Coronary artery (tissue), 2 donors: ENCODE data around the gene NFX1.
A peak's percentile ranks its signal among the peaks of the same experiment; 100 is the strongest.
"Not testable (repeated sequence)": the region's sequence is repeated elsewhere in the genome, so short reads cannot be mapped to it uniquely, and the experiment has no call there.

ENCODE experiments used
- DNase-seq: peaks from one replicate; pipeline ENCODE4 v3.0.0-alpha.2; 2017; ENCODE audit warnings: low spot score
- H3K27ac ChIP-seq, 2 donors: fragments of 200-600 bp; sonication (generic); one replicate each; pipeline ENCODE4 v1.5.1; 2016 to 2019
- H3K4me3 ChIP-seq: fragments of 200-600 bp; sonication (generic); 2 replicates; pipeline ENCODE4 v1.5.1; 2016; ENCODE audit warnings: mild to moderate bottlenecking, moderate library complexity
- TF ChIP-seq, protein P1 (sequence below): fragments of 200-600 bp; sonication (generic); IDR thresholded peaks from one replicate; pipeline ENCODE4 v1.5.1; 2019; ENCODE audit warnings: antibody characterized with exemption

NFX1 gene

GRCh38 chr9:33388110-33388994 is 98.0 kb downstream of the NFX1 start:
- TF ChIP-seq, protein P1, sequence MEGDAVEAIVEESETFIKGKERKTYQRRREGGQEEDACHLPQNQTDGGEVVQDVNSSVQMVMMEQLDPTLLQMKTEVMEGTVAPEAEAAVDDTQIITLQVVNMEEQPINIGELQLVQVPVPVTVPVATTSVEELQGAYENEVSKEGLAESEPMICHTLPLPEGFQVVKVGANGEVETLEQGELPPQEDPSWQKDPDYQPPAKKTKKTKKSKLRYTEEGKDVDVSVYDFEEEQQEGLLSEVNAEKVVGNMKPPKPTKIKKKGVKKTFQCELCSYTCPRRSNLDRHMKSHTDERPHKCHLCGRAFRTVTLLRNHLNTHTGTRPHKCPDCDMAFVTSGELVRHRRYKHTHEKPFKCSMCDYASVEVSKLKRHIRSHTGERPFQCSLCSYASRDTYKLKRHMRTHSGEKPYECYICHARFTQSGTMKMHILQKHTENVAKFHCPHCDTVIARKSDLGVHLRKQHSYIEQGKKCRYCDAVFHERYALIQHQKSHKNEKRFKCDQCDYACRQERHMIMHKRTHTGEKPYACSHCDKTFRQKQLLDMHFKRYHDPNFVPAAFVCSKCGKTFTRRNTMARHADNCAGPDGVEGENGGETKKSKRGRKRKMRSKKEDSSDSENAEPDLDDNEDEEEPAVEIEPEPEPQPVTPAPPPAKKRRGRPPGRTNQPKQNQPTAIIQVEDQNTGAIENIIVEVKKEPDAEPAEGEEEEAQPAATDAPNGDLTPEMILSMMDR = no peak
- Histone ChIP-seq H3K4me3 (no peak overlapping the region), H3K27ac (no peak overlapping the region)
- no peak for DNase-seq

DNA sequence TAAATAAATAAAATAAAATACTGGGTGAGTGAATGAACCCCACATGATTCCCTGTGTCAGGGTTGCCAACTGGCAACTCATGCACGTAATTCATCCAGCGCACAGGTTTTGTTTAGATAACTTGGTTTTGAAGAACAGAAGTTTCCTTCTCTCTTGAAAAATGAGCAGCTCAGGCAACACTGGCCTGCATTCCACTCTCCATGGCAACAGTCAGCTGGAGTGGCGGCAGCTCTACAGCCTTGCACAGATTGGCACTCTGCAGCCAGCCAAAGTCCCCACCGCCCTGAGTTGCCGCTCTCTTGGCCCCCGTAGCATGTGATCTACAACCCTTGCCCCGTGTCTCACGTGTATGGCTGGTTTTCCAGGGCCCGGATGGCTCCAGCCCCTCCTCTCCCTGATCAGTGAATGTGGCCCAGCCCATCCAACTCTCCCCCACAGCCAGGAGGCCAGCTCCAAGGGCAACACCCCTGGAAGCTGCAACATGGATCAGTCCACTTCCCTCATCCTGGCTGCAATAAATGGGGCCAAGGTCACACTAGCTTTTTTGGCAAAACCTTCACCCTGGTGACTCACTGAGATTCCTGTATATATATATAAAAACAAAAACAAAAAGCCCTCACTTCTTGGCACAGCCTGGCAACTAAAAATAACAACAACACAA is 100.9 kb downstream of the NFX1 start:
- Histone ChIP-seq H3K4me3 (peak overlapping the region; percentile 47), H3K27ac (peak overlapping the region; percentile 84 to 92)
- peak; percentile 89 for DNase-seq

- DNase-seq, H3K4me3 ChIP-seq: not testable (repeated sequence)
- H3K27ac ChIP-seq = peak overlapping the region; percentile 37 to 92
Measured at GRCh38 chr9:33392591-33393021, 102.3 kb downstream of the NFX1 start.

- TF ChIP-seq, protein P1 = no peak
- peak overlapping the region in 1 of 2 donors; percentile 92 for H3K27ac ChIP-seq
- DNase-seq = no peak
- H3K4me3 ChIP-seq = no peak overlapping the region
Measured at GRCh38 chr9:33393581-33393980, 103.3 kb downstream of the NFX1 start.

- H3K27ac ChIP-seq, DNase-seq, H3K4me3 ChIP-seq: not testable (repeated sequence)
Measured at GRCh38 chr9:33393986-33394385, 103.7 kb downstream of the NFX1 start.

DNA sequence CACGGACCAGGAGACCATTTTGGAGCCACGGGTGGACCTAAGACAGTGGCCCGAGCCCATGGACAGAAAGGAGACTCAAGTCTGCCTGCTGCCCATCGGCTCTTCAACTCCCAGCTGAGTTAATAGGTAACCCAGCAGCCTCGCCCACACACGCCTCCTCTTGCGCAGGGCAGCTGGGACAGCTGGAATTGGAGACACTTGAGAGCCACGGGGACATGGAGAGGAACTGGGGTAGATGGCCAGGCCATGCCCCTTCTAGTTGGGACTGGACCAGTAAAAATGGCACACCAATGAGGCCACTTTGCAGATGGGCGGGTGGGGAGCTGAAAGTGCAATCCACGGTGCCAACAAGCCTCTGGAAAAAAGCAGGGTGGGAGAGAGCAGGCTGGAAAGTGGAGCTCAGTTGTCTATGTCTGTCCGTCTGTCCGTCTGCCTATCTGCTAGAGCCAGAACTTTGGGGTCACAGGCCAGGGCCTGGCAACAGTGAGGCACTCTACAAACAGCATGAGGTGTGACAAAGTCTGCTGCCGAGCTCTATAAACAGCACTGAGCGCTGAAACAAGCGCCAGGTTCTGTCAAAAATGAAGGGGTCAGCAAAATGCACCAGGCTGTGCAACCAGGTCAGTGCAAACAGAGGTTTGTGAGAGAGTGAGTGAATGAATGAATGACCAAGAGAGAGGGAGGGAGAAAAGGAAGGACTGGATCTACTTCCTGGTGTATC is 105.0 kb downstream of the NFX1 start:
- not testable (repeated sequence) for H3K27ac ChIP-seq, DNase-seq, H3K4me3 ChIP-seq

GRCh38 chr9:33397801-33398200 is 107.5 kb downstream of the NFX1 start:
- not testable (repeated sequence) for H3K4me3 ChIP-seq, DNase-seq, H3K27ac ChIP-seq

DNA sequence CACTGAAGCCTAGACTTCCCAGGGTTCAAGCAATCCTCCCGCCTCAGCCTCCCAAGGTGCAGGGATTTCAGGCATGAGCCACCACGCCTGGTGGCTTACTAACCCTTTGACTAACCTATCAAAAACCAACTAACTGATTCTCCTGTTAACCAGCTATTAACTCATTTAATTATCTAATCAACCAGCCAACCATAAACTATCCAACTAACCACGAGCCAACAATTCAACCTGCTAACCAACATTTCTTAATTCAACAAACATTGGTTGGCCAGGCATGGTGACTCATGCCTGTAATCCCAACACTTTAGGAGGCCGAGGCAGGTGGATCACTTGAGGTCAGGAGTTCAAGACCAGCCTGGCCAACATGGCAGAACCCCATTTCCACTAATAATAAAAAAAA is 108.7 kb downstream of the NFX1 start:
- not testable (repeated sequence) for DNase-seq, H3K27ac ChIP-seq, H3K4me3 ChIP-seq

DNA sequence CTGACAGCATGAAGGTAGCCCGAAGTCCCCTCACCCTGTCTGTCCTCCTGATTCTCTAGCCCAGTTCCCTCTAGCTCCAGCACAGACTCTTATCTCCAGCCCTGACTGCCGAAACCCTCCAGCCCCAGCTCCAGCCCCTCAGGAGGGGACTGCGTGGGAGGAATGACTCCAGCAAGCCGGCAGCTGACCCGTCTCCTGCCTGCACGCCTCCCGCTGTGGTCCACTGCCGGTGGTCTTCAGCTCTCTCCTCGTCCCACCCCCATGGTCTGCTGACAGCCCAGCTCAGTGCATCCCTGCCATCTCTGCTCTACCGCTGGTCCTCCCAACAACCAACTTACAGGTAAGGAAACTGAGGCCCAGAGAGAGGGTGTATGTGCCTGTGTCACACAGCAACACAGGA is 111.5 kb downstream of the NFX1 start:
- peak overlapping the region; percentile 51 for H3K4me3 ChIP-seq
- H3K27ac ChIP-seq = peak overlapping the region; percentile 51 to 88
- not testable (repeated sequence) for DNase-seq

DNA sequence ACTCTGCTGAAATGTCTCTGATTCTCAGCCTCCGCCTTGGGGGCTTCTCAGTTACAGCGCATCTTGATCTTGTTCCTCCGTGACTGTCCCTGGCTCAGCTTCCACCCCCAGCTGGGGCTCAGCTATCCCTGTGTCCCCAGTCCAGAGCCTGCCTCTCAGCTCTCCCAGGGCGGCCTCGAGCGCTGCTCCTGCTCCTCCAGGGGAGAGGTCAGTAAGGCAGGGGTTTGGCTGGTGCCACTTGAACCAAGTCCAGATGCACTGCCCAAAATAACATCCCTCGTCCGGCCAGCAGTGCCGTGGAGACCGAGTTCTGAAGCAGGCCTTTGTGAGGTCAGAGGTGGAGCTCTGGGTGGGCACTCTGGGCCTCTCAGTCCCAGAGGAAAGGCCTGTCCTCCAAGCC is 112.1 kb downstream of the NFX1 start, which contains the start of gene AQP7:
TSS of gene AQP7 (minus strand) at position 198 of the 400 bp plus-strand sequence. CDS start 1,306 bp downstream, outside the sequence.
- DNase-seq = not testable (repeated sequence)
- Histone ChIP-seq H3K27ac (peak within 1 kb of the TSS; percentile 51 to 88), H3K4me3 (peak within 1 kb of the TSS; percentile 51)
